RWPE1 (cell line): ENCODE measurements around the gene CDK5RAP2.

ENCODE experiments used
- CTCF ChIA-PET: fragments of 350-600 bp; sonication (Branson Sonifier 250); formaldehyde crosslinking; extraction: SDS; loops from one replicate; lab custom pipeline; 2021; lab: Yijun Ruan, JAX
- POLR2A ChIA-PET: fragments of 400-600 bp; formaldehyde crosslinking; extraction: SDS; loops from one replicate; lab custom pipeline; 2020; ENCODE audit warnings: antibody characterized with exemption; ENCODE audit not compliant: low non-redundant PET; lab: Yijun Ruan, JAX
- DNase-seq: peaks from one replicate; pipeline ENCODE4 v3.0.0; 2012; ENCODE audit warnings: low spot score
- H3K27ac ChIP-seq: fragments of 450-650 bp; 2 replicates; pipeline ENCODE4 v1.5.1; 2017
- TF ChIP-seq, protein P1 (sequence below): fragments of 450-650 bp; conservative IDR thresholded peaks from 2 replicates; pipeline ENCODE4 v1.5.1; 2017; ENCODE audit warnings: low read depth, mild to moderate bottlenecking

The CDK5RAP2 gene

DNA sequence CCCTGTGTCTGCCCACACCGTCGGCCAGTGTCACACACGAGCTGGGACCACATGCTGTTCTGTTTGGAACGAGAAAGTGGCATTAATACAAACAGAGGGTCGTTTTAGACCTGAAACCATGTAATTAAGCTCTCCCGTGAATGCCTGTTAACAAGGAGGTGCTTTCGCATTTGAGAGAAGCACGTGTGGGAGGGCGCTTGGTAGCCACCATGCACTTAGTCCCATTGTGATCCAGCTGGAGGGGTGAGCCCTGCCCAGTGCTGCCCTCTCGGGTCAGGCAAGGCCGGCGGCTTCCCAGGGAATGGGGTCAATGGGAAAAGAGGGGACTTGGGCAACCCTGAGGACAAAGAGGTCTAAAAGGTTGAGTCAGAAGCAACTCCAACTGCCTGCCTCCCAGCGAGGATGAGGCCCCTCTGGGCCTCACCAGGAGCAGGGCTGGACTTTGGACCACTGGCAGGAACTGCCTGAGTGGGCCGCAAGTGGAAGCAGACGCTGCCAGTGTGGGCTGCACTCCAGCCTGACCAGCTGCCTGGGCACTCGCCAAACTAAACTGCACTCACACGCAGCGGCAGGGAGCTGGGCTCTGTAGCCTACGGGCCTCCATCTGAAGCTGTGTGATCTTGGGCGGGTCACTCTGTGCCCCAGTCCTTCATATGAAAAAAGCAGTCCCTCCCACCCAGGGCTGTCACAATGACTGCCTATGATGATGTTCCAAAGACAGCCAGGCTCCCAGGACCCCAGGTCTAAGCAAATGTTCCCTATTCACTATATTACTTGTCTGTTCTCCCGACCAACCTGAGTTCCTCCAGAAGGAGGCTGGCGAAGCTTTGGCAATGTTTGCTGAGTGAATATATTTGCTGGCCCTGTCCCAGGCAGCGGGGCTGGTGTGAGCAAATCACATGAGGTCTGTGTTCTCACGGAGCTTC, 195.7 kb downstream of the CDK5RAP2 start:
- DNase-seq = no peak
- ChIA-PET POLR2A (no interaction called here), CTCF (interaction anchor here (0.6 to 0.7 kb wide), 2 partner anchors 10 to 28 kb away, joined by 3 read pairs; no protein-coding TSS in a partner anchor)
- TF ChIP-seq, protein P1, sequence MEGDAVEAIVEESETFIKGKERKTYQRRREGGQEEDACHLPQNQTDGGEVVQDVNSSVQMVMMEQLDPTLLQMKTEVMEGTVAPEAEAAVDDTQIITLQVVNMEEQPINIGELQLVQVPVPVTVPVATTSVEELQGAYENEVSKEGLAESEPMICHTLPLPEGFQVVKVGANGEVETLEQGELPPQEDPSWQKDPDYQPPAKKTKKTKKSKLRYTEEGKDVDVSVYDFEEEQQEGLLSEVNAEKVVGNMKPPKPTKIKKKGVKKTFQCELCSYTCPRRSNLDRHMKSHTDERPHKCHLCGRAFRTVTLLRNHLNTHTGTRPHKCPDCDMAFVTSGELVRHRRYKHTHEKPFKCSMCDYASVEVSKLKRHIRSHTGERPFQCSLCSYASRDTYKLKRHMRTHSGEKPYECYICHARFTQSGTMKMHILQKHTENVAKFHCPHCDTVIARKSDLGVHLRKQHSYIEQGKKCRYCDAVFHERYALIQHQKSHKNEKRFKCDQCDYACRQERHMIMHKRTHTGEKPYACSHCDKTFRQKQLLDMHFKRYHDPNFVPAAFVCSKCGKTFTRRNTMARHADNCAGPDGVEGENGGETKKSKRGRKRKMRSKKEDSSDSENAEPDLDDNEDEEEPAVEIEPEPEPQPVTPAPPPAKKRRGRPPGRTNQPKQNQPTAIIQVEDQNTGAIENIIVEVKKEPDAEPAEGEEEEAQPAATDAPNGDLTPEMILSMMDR = no peak
- H3K27ac ChIP-seq = no peak overlapping the region

DNA sequence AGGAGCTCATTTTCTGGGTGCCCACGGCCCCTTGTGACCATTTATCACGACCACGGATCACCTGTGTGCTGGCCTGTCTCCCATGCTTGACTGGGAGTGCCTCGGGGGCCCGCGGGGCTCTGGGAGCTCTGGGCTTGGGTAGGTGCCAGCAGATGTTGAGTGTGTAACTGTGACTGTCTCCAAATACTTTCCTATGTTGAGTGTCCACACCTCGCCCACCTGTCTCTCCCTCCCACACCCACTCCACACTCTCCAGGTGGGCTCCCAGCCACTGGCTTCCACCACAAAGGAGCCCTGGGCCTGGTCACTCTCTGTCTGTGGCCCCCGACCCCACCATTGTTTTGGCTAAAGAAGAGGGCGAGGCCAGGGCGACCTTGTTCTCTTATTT, 196.4 kb downstream of the CDK5RAP2 start:
- no peak overlapping the region for H3K27ac ChIP-seq
- ChIA-PET CTCF (interaction anchor here (0.6 to 0.7 kb wide), 2 partner anchors 11 to 27 kb away, joined by 3 read pairs; no protein-coding TSS in a partner anchor), POLR2A (no interaction called here)
- no peak for DNase-seq
- TF ChIP-seq, protein P1 = no peak

- ChIA-PET CTCF (no interaction called here), POLR2A (no interaction called here)
- TF ChIP-seq, protein P1 = no peak
- no peak overlapping the region for H3K27ac ChIP-seq
- DNase-seq = no peak
Observed at GRCh38 chr9:120382453-120382852, 197.5 kb downstream of the CDK5RAP2 start.

DNA sequence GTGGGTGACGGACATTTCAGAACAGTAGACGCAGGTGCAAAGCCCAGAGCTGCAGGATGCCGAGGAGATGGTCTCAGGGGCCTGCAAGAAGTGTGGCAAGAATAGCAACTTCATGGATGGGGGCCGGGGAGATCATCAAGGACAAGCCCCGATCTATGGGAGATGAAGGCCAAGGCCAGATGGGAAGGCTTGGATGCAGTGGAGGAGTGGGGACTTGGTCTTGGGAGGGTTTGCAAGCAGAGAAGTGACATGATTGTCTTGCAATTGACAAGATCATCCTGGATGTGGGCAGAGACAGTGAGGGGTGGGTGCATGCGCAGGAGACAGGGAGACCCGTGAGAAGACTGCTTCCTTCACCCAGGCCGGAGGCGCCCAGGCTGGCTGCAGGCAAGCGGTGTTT, 198.1 kb downstream of the CDK5RAP2 start:
- POLR2A ChIA-PET = no interaction called here
- CTCF ChIA-PET = no interaction called here
- no peak for DNase-seq
- H3K27ac ChIP-seq = no peak overlapping the region
- TF ChIP-seq, protein P1 = no peak

DNA sequence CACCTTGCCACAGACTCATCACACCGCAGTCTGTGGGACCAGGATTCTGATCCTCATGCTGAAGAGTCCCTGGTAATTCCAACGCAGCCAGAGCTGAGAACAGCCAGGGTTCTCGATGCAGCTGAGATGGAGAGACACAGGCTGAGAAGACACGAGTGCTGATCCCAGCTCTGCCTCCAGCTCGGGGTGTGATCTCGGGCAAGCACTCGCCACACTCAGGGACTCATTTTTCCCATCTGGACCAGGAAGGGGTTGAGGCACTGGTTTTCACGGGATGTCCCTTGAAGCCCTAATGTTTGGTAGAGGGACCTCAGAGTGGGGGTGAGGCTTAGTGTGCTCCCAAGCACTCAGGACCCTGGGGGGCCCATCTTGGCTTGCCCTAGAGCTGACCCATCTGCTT, 200.4 kb downstream of the CDK5RAP2 start:
- ChIA-PET POLR2A (no interaction called here), CTCF (no interaction called here)
- DNase-seq = no peak
- no peak overlapping the region for H3K27ac ChIP-seq
- TF ChIP-seq, protein P1 = no peak

DNA sequence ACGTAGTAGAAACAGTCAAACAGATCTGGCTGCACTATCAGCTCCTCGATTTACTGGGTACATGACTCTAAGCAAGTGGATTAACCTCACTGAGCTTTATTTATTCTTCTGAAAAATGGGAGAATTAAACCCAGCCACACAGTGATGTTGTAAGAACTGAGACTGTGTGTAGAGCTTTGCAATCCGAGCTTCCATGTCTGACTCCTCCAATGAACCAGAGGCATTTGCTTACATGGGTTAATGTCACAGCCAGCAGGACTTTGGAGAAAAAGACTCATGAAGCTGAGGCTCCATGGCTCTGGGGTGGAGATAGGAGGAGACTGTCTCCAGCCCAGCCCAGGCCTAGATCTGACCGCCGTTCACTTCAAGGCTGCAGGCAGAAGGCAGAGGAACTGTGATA, 201.3 kb downstream of the CDK5RAP2 start:
- no peak for DNase-seq
- ChIA-PET CTCF (no interaction called here), POLR2A (no interaction called here)
- no peak overlapping the region for H3K27ac ChIP-seq
- TF ChIP-seq, protein P1 = no peak
